ENCODE measurements around the gene NCOR1.
"Not testable (repeated sequence)": the region's sequence is repeated elsewhere in the genome, so short reads cannot be mapped to it uniquely, and the experiment has no call there.

The NCOR1 gene

DNA sequence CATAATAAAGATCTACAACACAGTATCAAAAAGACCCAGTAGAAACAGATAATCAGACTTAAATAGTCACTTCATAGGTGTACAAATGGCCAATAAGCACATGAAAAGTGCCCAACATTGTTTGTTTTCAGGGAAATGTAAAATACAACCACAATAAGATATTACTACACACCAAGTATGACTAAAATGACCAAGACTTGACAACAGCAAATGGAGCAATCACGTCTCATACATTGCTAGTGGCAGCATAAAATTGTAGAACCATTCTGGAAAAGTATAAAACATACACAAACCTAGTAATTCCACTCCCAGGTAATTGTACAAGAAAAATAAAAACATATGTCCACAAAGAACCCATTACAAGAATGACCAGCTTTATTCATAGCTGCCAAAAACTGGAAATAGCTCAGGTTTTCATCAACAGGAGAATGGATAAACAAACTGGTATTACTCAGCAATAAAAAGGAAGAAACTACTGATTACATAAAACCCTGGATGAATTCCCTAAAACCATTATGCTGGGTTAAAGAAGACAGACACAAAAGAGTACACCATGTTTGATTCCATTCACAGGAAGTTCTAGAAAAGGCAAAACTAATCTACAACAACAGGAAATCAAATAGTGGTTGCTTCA is 130.2 kb downstream of the NCOR1 start:
- DNase-seq, result no peak

- no peak for DNase-seq
These were observed 132.1 kb downstream of the NCOR1 start for GRCh38 chr17:16083223-16083622.

DNA sequence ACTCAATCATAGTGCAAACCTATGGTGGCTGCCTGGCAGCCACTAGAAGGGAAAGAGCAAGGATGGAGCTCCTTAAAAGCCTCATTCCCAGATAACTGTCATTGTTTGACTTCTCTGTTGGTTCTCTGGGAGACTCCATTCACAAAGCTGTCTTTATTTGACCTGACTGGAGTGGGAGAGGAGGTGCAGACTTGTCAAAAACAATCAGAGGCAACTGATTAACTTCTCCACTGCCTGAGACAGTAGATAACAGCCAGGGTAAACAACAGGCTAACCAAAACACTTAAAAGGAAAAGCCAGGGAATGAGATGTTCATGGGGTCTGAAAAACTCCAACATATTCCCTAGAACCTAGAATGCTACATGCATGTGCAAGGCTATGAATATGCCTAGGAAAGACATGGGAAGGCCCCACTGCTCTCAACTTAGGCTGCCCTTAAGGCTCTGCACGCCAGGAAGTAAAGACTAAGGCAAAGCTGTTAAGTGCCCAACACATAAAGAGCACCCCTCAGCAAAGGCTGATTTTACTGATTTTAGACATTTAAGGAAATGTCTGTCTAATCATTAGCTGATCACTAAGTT is 133.7 kb downstream of the NCOR1 start:
- no peak for DNase-seq

DNA sequence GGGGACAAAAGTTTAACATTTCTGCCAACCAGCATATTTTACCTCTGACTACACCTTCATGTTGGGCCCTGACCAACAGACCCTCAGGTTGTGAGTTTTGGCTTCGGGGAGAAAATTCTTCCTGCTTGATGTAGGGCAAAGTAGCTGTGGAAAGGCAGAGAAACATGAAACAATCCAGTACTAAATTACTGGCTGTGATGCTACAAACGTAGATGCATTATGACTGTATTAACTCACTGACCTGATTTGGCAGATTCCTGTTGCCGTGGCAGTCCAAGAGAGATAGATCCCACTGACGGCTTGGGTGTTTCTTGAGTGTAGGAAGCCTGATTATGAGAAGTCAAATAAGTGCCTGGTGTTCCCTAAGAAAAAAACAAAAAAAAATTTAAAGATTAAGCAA is 135.0 kb downstream of the NCOR1 start:
- DNase-seq, result no peak

DNA sequence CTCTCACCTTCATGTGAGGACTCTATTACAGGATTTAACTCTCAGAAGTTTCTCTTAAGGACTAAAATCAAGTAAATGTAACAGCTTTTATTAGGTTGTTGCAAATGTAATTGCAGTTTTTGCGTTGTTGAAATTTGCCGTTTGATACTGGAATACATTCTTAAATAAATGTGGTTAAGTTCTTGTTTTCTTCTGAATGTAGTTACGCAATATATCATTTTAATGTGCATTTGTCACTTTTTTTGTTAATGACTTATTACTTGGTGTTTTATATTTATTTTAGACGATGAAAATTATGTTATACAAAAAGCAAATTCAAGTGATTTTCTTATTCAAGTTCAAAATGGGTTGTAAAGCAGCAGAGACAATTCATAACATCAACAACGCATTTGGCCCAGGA is 139.4 kb downstream of the NCOR1 start:
- no peak for DNase-seq

DNA sequence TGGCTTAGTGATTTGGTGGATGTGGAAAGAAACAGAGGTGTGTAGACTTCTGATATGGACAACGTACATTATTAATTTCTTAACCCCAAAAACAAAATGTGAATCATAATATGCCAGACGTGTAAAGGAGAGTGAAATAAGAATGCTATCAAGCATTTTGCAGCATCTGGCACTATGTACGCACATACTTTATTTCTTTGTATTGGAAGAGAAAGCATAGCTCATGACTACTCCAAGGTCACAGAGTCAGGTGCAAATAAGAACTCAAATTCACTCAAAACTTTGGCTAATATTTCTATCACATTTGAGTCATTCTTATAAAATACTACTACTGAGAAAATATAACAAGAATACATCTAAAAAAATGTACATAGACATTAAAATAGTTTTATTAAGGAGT is 140.9 kb downstream of the NCOR1 start:
- DNase-seq, result no peak

GRCh38 chr17:16073845-16074244 is 141.5 kb downstream of the NCOR1 start:
- no peak for DNase-seq

- DNase-seq, result no peak
These were observed 143.3 kb downstream of the NCOR1 start for GRCh38 chr17:16072031-16072430.

GRCh38 chr17:16068323-16068722 is 147.0 kb downstream of the NCOR1 start:
- no peak for DNase-seq

DNA sequence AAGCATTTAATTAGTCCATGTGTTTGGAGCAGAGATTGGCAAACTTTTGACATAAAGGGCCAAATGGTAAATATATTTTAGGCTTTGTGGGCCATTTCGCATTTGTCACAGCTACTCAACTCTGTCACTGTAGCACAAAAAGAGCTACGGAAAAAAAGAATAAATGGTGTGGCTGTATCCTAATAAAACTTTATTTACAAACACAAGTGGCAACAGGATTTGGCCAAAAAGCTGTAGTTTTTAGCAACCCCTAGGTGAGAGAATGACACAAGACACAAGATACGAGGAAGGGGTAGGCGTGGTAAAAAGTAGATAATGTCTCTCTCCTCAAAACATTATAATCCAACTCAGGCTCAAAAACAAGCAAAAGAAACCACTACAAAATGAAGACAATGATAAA is 149.2 kb downstream of the NCOR1 start:
- DNase-seq, result no peak

DNA sequence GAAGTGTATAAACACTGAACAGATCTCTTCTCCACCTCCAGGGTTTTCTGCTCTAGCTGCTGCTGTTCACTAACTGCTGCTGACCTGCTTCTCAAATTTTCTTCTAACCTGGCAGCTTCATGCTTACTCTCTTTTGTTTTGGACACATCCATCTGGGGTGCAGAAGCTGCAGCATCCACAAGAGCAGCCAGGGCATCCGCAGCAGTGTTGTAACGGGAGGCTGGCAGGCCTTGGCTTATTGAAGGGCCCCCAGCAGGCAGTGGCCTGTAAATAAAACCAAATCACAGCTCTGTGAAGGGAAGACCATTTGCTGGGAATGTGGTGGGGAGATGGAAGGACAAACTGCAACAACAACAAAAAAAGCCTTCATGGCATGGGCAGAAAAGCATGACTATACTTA is 153.7 kb downstream of the NCOR1 start:
- DNase-seq, result no peak

DNA sequence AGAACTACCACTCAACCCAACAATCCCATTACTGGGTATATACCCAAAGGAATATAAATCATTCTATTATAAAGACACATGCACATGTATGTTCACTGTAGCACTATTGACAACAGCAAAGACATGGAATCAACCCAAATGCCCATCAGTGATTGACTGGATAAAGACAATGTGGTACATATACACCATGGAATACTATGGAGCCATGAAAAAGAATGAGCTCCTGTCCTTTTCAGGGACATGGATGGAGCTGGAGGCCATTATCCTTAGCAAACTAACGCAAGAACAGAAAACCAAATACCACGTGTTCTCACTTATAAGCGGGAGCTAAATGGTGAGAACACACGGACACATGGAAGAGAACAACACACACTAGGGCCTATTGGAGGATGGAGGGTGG is 160.2 kb downstream of the NCOR1 start:
- not testable (repeated sequence) for DNase-seq

DNA sequence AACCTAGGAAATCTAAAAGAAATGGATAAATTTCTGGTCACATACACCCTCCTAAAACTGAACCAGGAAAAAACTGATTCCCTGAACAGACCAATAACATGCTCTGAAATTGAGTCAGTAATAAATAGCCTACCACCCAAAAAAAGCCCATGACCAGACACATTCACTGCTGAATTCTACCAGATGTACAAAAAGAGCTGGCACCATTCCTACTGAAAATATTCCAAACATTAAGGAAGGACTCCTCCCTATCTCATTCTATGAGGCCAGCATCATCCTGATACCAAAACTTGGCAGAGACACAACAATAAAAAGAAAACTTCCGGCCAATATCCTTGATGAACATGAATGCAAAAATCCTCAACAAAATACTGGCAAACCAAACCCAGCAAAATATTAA is 162.8 kb downstream of the NCOR1 start:
- DNase-seq, result no peak

GRCh38 chr17:16050844-16051243 is 164.5 kb downstream of the NCOR1 start:
- no peak for DNase-seq

- no peak for DNase-seq
These were observed 166.4 kb downstream of the NCOR1 start for GRCh38 chr17:16048811-16049449.

DNA sequence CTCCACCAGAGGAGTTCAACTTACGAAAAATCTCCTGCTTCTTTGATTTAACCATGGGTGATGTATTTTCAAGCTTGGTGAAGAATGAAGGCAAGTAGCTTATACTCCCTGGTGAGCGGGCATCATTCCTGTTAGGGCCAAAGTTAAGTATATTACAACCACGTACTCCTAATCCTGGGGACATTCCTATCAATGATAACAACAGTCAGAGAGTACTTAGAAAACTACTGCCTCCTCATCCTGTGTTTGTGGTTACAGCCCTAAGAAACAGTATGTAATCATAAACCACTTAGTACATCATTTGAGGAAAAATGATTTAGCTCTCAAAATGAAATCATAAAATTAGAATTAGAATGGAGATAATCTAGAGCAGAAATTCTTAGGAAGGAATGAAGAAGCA is 168.4 kb downstream of the NCOR1 start:
- DNase-seq, result no peak

GRCh38 chr17:16044487-16044886 is 170.8 kb downstream of the NCOR1 start:
- no peak for DNase-seq

DNA sequence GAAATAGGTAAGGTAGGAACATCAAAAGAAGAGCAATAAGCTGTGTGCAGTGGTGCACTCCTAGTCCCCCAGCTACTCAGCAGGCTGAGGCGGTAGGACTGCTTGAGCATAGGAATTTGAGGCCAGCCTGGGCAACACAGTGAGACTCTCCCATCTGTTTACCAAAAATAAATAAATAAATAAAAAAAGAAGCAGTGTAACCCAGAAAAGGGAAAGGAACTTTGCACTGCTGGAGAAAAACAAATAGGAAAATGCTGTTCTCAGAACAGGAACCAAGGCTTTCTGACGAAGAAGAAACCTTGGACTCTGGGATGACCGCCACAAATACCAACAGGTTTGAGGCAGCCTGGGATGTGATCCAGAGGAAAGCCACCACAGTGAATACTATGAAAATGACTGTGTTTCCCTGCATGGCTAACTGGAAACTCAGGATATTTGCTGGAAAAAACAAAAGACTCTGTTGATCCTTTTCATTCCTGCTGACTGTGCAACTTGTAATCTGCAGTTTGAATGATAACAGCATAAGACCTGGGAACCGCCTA is 174.6 kb downstream of the NCOR1 start:
- DNase-seq, result no peak

DNA sequence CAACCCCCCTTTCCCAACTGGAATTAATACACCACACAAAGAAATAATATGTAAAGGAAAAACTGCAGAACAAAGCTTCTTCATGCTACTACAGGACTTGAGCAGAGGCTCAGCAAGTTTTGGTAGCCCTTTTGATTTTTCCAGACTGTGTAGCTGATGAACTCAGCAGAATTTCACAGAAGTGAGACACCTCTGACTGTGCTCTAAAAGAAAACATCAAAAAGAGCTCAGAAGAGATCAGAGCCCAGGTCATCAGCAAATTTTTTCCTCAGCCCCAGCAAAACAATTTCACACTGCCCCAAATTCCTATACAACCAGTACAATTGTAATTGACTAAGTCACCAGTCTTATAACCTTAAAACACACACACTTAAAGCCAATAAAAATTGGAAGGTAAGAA is 177.7 kb downstream of the NCOR1 start:
- no peak for DNase-seq

DNA sequence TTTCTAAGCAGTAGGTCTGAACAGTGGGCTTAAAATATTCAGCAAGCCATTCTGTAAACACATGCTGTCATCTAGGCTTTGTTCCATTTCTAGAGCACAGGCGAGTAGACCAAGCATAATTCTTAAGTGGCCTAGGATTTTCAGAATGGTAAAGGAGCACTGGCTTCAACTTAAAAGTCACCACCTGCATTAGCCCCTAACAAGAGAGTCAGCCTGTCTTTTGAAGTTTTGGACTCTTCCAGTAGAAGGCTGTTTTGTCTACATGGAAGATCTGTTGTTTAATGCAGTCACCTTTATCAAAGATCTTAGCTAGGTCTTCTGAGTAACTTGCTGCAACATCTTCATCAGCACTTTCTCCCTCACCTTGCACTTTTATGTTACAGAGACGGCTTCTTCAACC is 179.1 kb downstream of the NCOR1 start:
- no peak for DNase-seq

DNA sequence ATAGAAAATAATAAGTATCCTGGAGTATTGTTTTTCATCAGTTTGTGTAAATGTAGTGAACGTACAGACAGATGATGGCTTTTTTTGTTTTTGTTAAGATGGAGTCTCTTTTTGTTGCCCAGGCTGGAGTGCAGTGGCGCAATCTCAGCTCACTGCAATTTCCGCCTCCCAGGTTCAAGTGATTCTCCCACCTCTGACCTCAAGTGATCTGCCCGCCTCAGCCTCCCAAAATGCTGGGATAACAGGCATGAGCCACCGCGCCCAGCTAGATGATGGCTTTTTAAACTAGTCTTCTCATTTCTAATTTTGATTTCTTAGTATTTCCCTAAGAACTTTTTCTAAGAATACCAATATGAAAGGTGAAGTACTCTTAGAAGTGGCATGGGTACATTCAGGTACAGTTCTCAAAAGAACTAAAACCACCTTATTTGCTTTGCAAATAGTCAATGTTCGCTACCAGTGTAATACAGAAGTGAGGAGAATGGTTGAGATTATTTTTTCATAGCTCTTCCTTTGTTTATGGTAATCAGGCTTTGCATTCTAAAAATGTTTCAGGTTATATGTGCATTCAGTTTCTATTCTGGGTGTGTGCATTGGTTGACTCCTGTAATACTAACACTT is 181.5 kb downstream of the NCOR1 start:
- DNase-seq, result no peak

DNA sequence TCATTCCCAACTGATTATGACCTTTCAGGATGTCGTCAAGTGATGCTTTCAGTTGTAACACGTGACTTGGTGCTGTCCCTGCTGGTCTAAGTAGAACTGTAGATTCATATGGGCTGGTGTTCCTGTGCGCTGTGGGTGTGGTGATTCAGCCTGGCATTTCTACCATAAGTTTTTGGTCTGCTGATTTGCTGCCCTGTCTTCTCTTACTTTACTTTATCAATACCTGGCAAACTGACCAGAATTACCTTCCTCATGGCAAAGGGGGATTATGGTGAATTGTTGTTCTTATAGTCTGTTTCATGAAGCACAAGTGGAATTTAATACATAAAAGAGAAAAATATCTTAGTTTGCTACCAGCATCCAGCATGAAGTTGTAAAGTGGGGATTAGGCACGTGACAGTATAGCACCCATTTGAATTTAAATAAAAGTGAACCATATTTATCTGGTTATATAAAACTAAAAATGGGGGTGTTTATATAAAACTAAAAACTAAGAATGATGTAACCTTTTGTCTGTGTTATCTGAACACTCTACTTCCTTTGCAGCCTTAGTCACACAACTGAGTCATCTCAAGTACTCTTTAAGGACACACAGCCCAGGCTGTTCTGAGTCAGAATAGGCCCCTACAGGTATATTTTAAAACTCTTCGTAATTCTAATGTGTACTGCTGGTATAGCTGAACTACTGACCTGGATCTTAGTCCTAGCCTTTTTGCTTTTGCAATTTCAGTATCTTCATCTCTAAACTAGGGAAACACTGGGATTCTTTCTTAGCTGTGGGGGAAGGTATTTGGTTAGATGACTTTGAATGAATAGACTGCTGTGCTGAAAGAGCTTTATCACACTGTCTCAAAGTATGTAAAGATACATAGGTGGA is 187.4 kb downstream of the NCOR1 start:
- DNase-seq, result peak; percentile 70

DNA sequence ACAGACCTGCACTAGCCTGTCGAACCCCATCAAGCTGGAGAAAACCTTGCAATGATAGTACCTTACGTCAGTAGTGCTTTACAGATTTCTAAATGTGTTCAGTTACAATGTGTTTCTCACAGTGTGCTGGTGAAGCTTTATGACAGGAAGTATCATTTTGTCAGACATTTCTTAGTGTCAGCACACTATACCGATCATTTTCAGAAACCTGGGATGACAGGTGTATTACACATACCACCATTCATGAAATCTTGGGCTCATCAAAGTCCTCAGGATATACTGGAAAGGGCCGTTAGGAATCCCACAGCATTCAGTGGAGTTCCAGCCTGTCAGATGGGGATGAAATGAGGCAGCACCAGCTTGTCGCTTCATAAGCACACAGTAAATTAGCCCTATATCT is 188.4 kb downstream of the NCOR1 start:
- DNase-seq, result no peak
